ENCODE data around the gene BICDL1.

Gene BICDL1

DNA sequence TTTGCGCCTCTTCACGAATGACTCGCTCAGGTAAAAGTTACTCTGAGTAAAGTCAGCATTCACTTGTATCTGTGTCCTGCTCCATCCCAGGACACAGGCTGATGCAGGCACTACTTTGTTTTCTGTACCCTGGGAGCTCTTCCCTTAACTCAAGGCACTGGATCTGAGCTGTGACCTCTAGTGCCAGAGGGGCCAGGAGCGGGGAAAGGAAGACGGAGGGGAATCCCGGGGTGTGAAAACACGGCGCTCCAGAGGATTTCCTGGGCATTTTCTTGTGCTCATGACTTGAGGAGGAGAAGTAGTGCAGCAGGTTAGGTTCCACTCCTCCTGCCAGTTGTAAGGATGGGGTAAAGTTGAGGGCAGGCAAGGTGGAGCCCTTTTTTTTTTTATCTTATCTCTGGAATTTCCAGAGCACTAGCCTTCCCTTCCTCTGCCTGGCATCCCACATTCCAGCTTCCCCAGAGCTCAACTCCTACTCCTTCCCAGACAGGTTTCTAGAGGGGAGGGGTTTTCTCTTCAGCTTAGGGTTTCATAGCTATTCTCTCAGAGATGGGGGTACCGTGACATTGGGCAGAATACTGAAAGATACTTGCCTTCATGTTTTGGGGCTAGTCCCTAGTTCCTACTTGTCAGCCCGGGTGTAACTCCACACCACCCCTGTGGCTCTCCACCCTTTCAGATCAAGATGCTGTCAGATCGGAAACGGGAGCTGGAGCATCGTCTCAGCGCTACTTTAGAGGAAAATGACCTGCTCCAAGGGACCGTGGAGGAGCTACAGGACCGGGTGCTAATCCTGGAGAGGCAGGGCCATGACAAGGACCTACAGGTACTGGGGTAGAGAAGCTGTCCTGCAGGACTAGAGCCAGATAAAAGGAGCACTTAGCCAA, 75.3 kb downstream of the BICDL1 start:
- no peak for TF ChIP-seq ZFX (IDR thresholded peaks at IDR 0.05; ENCODE audit: borderline replicate concordance)
- TF ChIP-seq, protein P1, sequence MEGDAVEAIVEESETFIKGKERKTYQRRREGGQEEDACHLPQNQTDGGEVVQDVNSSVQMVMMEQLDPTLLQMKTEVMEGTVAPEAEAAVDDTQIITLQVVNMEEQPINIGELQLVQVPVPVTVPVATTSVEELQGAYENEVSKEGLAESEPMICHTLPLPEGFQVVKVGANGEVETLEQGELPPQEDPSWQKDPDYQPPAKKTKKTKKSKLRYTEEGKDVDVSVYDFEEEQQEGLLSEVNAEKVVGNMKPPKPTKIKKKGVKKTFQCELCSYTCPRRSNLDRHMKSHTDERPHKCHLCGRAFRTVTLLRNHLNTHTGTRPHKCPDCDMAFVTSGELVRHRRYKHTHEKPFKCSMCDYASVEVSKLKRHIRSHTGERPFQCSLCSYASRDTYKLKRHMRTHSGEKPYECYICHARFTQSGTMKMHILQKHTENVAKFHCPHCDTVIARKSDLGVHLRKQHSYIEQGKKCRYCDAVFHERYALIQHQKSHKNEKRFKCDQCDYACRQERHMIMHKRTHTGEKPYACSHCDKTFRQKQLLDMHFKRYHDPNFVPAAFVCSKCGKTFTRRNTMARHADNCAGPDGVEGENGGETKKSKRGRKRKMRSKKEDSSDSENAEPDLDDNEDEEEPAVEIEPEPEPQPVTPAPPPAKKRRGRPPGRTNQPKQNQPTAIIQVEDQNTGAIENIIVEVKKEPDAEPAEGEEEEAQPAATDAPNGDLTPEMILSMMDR (IDR thresholded peaks at IDR 0.05) = no peak
- no peak overlapping the region for H3K27ac ChIP-seq

DNA sequence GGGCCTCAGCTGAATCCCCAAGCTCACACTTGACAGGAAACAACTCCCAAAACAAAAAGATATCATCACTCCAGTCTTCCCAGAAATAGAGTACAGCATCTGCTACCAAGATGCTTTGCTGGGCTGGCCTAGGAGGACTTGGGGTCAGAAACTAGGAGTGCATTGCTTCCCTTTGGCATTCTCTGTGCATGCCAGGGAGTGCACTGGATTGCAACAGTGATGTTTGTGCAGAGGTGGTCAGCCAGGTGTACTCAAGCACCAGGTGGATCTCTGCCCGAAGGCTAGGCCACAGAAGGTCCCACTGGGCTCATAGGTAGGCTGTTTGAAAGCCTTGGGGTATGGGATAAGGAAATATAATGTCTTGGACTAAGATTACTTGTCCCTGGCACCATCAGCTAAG, 76.4 kb downstream of the BICDL1 start:
- TF ChIP-seq, protein P1 (IDR thresholded peaks at IDR 0.05) = no peak
- no peak for TF ChIP-seq ZFX (IDR thresholded peaks at IDR 0.05; ENCODE audit: borderline replicate concordance)
- no peak overlapping the region for H3K27ac ChIP-seq

DNA sequence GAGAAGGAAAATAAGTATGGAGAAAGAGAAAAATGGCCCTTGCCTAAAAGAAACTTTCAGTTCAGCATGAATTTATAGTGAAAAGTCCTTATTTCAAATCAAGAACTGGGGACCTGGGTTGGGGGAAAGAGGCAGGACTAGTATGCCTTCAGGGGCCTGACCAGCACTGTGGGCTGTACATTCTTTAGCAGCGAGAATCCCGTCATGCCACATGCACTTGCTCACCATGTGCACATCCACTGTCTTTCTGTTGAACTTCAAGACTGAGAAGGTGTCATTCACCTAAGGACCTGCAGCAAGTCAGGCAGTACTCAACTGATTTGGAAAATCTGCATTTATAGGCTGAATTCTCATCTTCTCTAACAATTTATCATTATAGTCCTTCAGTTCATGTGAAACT, 77.3 kb downstream of the BICDL1 start:
- H3K27ac ChIP-seq = no peak overlapping the region
- TF ChIP-seq, protein P1 (IDR thresholded peaks at IDR 0.05) = no peak
- TF ChIP-seq ZFX (IDR thresholded peaks at IDR 0.05; ENCODE audit: borderline replicate concordance) = no peak

DNA sequence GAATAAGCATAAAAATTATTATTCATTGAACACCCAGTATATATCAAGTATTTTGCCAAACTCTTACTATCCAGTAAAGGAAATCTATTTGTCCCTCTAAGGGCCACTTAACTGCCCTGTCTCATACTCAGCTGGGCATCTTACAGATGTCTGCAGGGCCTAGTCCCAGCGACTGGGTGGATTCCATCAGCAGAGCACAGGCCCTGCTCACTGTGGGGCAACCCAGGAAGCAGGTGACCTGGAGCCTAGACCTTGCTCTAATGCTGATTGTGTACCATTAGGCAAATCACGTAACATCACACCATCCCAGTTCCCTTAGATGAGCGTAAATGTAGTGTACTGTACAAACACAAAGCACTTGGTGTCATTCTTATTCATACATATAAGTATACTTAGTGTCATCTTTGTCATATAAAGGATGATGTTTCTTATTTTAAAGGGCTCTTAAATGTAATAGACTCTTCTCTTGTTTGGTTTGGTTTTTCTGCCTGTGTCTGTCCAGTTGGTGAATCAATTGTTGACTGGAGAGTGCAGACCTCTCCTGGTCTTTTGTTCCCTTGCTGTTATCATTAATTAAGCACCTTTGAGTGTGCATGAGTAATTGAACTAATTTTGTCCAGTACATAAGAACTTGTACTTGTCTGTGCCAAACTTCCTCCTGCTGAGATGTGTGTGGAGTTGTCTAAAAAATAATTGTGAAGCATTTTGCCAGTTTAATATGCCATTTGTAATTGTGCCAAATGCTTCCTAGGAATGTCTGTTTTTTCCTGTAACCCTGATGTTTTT, 78.2 kb downstream of the BICDL1 start:
- no peak for TF ChIP-seq ZFX (IDR thresholded peaks at IDR 0.05; ENCODE audit: borderline replicate concordance)
- TF ChIP-seq, protein P1 (IDR thresholded peaks at IDR 0.05) = no peak
- H3K27ac ChIP-seq = no peak overlapping the region

DNA sequence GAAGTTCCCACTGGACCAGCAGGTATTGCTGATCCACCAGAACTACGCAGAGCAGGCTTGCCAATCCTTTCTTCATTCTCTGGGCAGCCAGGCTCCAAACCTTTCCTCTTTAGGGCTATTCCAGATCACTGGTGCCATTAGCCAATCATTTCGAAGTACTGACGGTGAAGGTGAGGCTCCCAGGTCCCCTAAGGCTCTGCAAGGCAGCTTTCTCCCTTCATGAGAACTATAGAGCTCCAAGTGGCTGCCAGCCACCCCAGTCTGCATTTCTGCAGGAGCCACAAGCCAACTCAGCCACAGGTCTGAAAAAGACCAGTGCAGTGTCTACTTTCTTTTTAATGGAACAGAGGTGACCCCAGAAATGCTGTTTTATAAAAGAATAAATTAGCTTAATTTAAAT, 78.9 kb downstream of the BICDL1 start:
- no peak overlapping the region for H3K27ac ChIP-seq
- TF ChIP-seq, protein P1 (IDR thresholded peaks at IDR 0.05) = no peak
- TF ChIP-seq ZFX (IDR thresholded peaks at IDR 0.05; ENCODE audit: borderline replicate concordance) = no peak

DNA sequence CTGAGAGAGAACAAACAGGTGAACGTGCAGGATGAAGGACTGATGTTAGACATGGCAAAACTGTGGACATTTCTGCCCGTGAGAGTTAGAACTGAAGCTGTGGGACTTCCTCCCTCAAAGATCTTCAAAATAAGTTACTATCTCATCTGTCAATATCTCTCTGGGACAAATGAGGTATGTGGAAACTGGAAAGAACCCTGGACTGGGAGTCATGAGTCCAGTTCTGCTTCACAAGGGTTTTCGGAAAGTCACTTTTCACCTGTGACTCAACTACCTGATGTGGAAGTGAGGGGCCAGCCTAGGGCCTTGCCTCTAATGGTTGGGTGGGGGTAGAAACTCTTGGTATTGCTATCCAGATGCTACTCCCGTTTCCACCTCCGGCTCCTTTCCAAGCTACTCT, 80.2 kb downstream of the BICDL1 start:
- TF ChIP-seq, protein P1 (IDR thresholded peaks at IDR 0.05) = no peak
- H3K27ac ChIP-seq = no peak overlapping the region

All from 22Rv1 (cell line).